H9 (cell line): ENCODE measurements around the gene ACACA. TPM values are rescaled to one million over a fixed set of nuclear protein-coding genes. Genes with fewer than 3 reads are reported as not detected.
A peak's percentile ranks its signal among the peaks of the same experiment; 100 is the strongest.

Experiments
- DNase-seq: peaks from one replicate; pipeline ENCODE4 v3.0.0-alpha.2; 2017
- H2AFZ ChIP-seq: one replicate; pipeline ENCODE4 v1.6.1; 2013; ENCODE audit warnings: mild to moderate bottlenecking, low read length, control low read depth, moderate library complexity
- H2AK5ac ChIP-seq: 2 replicates; pipeline ENCODE4 v1.6.1; 2013; ENCODE audit warnings: low read length, control low read depth, mixed read lengths; ENCODE audit not compliant: insufficient read length
- H2BK120ac ChIP-seq: one replicate; pipeline ENCODE4 v1.6.1; 2013; ENCODE audit warnings: low read depth, mild to moderate bottlenecking, low read length, control low read depth, inconsistent platforms; ENCODE audit not compliant: poor library complexity, severe bottlenecking
- H2BK12ac ChIP-seq: 2 replicates; pipeline ENCODE4 v1.6.1; 2013; ENCODE audit warnings: low read length, control low read depth, mixed read lengths, low read depth; ENCODE audit not compliant: insufficient read length
- H2BK15ac ChIP-seq: 2 replicates; pipeline ENCODE4 v1.6.1; 2013; ENCODE audit warnings: low read depth, low read length, control low read depth
- H2BK20ac ChIP-seq: one replicate; pipeline ENCODE4 v1.6.1; 2013; ENCODE audit warnings: low read depth, mild to moderate bottlenecking, low read length, control low read depth, inconsistent platforms; ENCODE audit not compliant: poor library complexity, severe bottlenecking
- H2BK5ac ChIP-seq: 2 replicates; pipeline ENCODE4 v1.6.1; 2013; ENCODE audit warnings: low read length, control low read depth, mixed read lengths; ENCODE audit not compliant: insufficient read length
- H3K14ac ChIP-seq: 2 replicates; pipeline ENCODE4 v1.6.1; 2013; ENCODE audit warnings: low read length, control low read depth; ENCODE audit not compliant: insufficient read depth
- H3K18ac ChIP-seq: 2 replicates; pipeline ENCODE4 v1.6.1; 2013; ENCODE audit warnings: low read depth, mild to moderate bottlenecking, mixed read lengths, low read length, control low read depth; ENCODE audit not compliant: insufficient read length
- H3K23ac ChIP-seq: 2 replicates; pipeline ENCODE4 v1.6.1; 2013; ENCODE audit warnings: low read length, control low read depth, mixed read lengths, low read depth; ENCODE audit not compliant: insufficient read length
- H3K23me2 ChIP-seq: 2 replicates; pipeline ENCODE4 v1.6.1; 2013; ENCODE audit warnings: low read depth, mild to moderate bottlenecking, mixed read lengths, low read length, control low read depth; ENCODE audit not compliant: insufficient read length, poor library complexity, severe bottlenecking
- H3K27ac ChIP-seq: 2 replicates; pipeline ENCODE4 v1.5.1; 2013; ENCODE audit warnings: low read length, control low read depth, mixed read lengths, low read depth; ENCODE audit not compliant: insufficient read length
- H3K27me3 ChIP-seq: 2 replicates; pipeline ENCODE4 v1.6.1; 2013; ENCODE audit warnings: low read length, control low read depth, inconsistent platforms; ENCODE audit not compliant: insufficient read depth
- H3K4ac ChIP-seq: 2 replicates; pipeline ENCODE4 v1.6.1; 2013; ENCODE audit warnings: low read depth, mild to moderate bottlenecking, control low read depth, inconsistent platforms, low read length, moderate library complexity
- H3K4me1 ChIP-seq: 2 replicates; pipeline ENCODE4 v1.6.1; 2013; ENCODE audit warnings: low read length, control low read depth, inconsistent platforms; ENCODE audit not compliant: insufficient read depth
- H3K4me2 ChIP-seq: 2 replicates; pipeline ENCODE4 v1.6.1; 2013; ENCODE audit warnings: low read length, control low read depth, mixed read lengths; ENCODE audit not compliant: insufficient read length, insufficient read depth
- H3K56ac ChIP-seq: 2 replicates; pipeline ENCODE4 v1.6.1; 2013; ENCODE audit warnings: low read depth, mild to moderate bottlenecking, mixed read lengths, low read length, control low read depth; ENCODE audit not compliant: insufficient read length
- H3K79me1 ChIP-seq: 2 replicates; pipeline ENCODE4 v1.6.1; 2013; ENCODE audit warnings: low read depth, mild to moderate bottlenecking, moderate library complexity, low read length, control low read depth, inconsistent platforms; ENCODE audit not compliant: insufficient read depth, poor library complexity, severe bottlenecking
- H3K79me2 ChIP-seq: 2 replicates; pipeline ENCODE4 v1.6.1; 2013; ENCODE audit warnings: low read length, control low read depth, inconsistent platforms; ENCODE audit not compliant: insufficient read depth
- H3K9ac ChIP-seq: 2 replicates; pipeline ENCODE4 v1.6.1; 2013; ENCODE audit warnings: low read length, control low read depth, mixed read lengths; ENCODE audit not compliant: insufficient read length; ENCODE audit errors: extremely low read depth
- H3K9me3 ChIP-seq: one replicate; pipeline ENCODE4 v1.6.1; 2013; ENCODE audit warnings: low read depth, low read length, inconsistent platforms; ENCODE audit not compliant: control insufficient read depth
- H3T11ph ChIP-seq: one replicate; pipeline ENCODE4 v1.6.1; 2013; ENCODE audit warnings: mild to moderate bottlenecking, low read length, control low read depth, inconsistent platforms
- H4K20me1 ChIP-seq: one replicate; pipeline ENCODE4 v1.6.1; 2013; ENCODE audit not compliant: control insufficient read depth, insufficient read length, insufficient read depth
- H4K5ac ChIP-seq: 2 replicates; pipeline ENCODE4 v1.6.1; 2013; ENCODE audit warnings: low read depth, mild to moderate bottlenecking, mixed read lengths, low read length, control low read depth; ENCODE audit not compliant: insufficient read length
- H4K8ac ChIP-seq: replicated peaks from 2 replicates; pipeline ENCODE4 v1.6.1; 2013; ENCODE audit warnings: low read length, control low read depth, mixed read lengths, low read depth; ENCODE audit not compliant: insufficient read length
- H4K91ac ChIP-seq: 2 replicates; pipeline ENCODE4 v1.6.1; 2013; ENCODE audit warnings: low read depth, mild to moderate bottlenecking, moderate library complexity, mixed read lengths, low read length, control low read depth; ENCODE audit not compliant: insufficient read length
- H3K27ac Mint-ChIP-seq, 3 experiments: 2 replicates in 2 of 3; 3 replicates in 1 of 3; pipeline ENCODE4 v1.8.0; 2020 to 2021; ENCODE audit warnings: mixed read lengths in 3 of 3, mild to moderate bottlenecking in 1 of 3, moderate library complexity in 1 of 3
- H3K27me3 Mint-ChIP-seq: 2 replicates; pipeline ENCODE4 v1.8.0; 2021; ENCODE audit warnings: low read depth, mild to moderate bottlenecking, moderate library complexity, mixed read lengths
- H3K36me3 Mint-ChIP-seq, 3 experiments: 2 replicates in 2 of 3; 3 replicates in 1 of 3; pipeline ENCODE4 v1.8.0; 2020 to 2021; ENCODE audit warnings: low read depth in 3 of 3, mixed read lengths in 3 of 3; ENCODE audit not compliant: insufficient read depth in 1 of 3
- H3K4me1 Mint-ChIP-seq, 2 experiments: 2 replicates each; pipeline ENCODE4 v1.8.0; 2020; ENCODE audit warnings: mixed read lengths in 2 of 2
- H3K4me3 Mint-ChIP-seq, 2 experiments: 2 replicates in 1 of 2; 3 replicates in 1 of 2; pipeline ENCODE4 v1.8.0; 2020 to 2021; ENCODE audit warnings: mild to moderate bottlenecking in 2 of 2, mixed read lengths in 2 of 2, moderate library complexity in 1 of 2
- H3K9me3 Mint-ChIP-seq, 2 experiments: 2 replicates in 1 of 2; 3 replicates in 1 of 2; pipeline ENCODE4 v1.8.0; 2020; ENCODE audit warnings: mild to moderate bottlenecking in 2 of 2, mixed read lengths in 2 of 2, moderate library complexity in 1 of 2
- CTCF ChIP-seq: fragments of 200-600 bp; sonication (generic); conservative IDR thresholded peaks from 3 replicates; pipeline ENCODE4 v1.8.0; 2021; ENCODE audit warnings: antibody characterized with exemption, mild to moderate bottlenecking
- WGBS: extraction: QIAGEN DNeasy Blood & Tissue Kit; methylation state at CpG from one replicate; pipeline ENCODE4 v1.1.7; 2013; ENCODE audit warnings: missing lambda C conversion rate, low lambda C conversion rate, mixed read lengths; ENCODE audit not compliant: insufficient read length; ENCODE audit errors: extremely low coverage; 5-methylcytosine and 5-hydroxymethylcytosine counted together
- total RNA-seq: library from RNA; stranded (reverse); gene quantifications from 2 replicates; pipeline ENCODE4 v1.2.1, GENCODE V29; 2021

ACACA gene
- total RNA-seq, 1 experiment from 2014 or later: 135 TPM

DNA sequence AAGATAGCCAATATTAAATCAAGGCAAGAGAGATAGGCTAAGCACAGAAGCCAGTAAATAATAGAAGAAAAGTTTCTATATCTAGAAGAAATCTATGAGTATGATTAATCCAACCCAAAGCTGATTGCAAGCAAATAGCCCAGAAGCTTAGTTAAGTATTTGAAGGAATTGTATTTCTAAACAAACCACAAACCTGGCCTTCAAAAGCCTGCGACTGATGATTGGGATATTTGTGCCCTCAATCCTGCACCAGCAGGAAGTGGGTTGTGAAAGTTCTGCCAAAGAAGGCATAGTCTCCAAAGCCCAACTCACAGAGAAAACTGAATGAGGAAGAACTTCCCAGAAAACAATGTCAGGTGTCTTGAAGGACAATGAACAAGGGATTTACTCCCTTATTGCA is 145.3 kb downstream of the ACACA start:
- TF ChIP-seq CTCF: no peak
- H3K27me3 Mint-ChIP-seq: no peaks in the 10 kb centered on the region
- Histone ChIP-seq H3K27ac (no peak overlapping the region), H2AK5ac (no peak overlapping the region), H2BK15ac (no peak overlapping the region), H3K9ac (no peak overlapping the region), H3T11ph (no peak overlapping the region), H2BK5ac (no peak overlapping the region), H3K56ac (no peak overlapping the region), H3K18ac (no peak overlapping the region), H4K8ac (no peak overlapping the region), H3K9me3 (peaks cover 6% of the 10 kb centered on the region), H2BK120ac (no peak overlapping the region), H2BK12ac (no peak overlapping the region), H4K20me1 (no peaks in the 10 kb centered on the region), H3K23me2 (no peaks in the 10 kb centered on the region), H3K27me3 (no peaks in the 10 kb centered on the region), H2AFZ (no peak overlapping the region), H3K79me2 (no peaks in the 10 kb centered on the region), H4K91ac (no peak overlapping the region), H3K4me2 (no peak overlapping the region), H3K14ac (no peak overlapping the region), H3K23ac (no peak overlapping the region), H4K5ac (no peak overlapping the region), H3K4me1 (no peaks in the 10 kb centered on the region), H3K4ac (no peak overlapping the region), H3K79me1 (peaks cover 6% of the 10 kb centered on the region), H2BK20ac (no peak overlapping the region)
- DNase-seq: no peak
- peaks cover 0 to 8% of the 10 kb centered on the region in 2 experiments; a peak in 2 of 5 replicates for H3K9me3 Mint-ChIP-seq
- WGBS: no CpG with 5 or more reads among the region's 1 CpG
- no peak overlapping the region for H3K4me3 Mint-ChIP-seq
- 0 out of 7 replicates have a peak overlapping the region, but pooled peaks of 1 of the 3 experiments have one; percentile 56 for H3K27ac Mint-ChIP-seq
- H3K36me3 Mint-ChIP-seq: peaks cover 35 to 66% (median 52%) of the 10 kb centered on the region in 3 experiments
- H3K4me1 Mint-ChIP-seq: peaks cover 3% of the 10 kb centered on the region in 2 experiments; a peak in 2 of 4 replicates
